ENCODE data around the gene CDC42BPB.

CDC42BPB gene

GRCh38 chr14:103078860-103079587 lies 21.7 kb upstream of the CDC42BPB start:
- H3K9ac ChIP-seq (ENCODE audit: low read depth, low read length), result no peak overlapping the region

GRCh38 chr14:103078420-103078749 lies 21.0 kb upstream of the CDC42BPB start:
- H3K36me3 ChIP-seq (ENCODE audit: insufficient read depth, low read depth, low read length), result no peaks in the 10 kb centered on the region
- no peak overlapping the region for H3K27ac ChIP-seq (ENCODE audit: low read length)
- H3K4me1 ChIP-seq (ENCODE audit: insufficient read depth, low read length), result no peaks in the 10 kb centered on the region
- H3K27me3 ChIP-seq (ENCODE audit: insufficient read depth, low read length), result peaks cover 44% of the 10 kb centered on the region
- no peak overlapping the region for H3K9ac ChIP-seq (ENCODE audit: low read depth, low read length)
- no peak overlapping the region for H3K4me3 ChIP-seq (ENCODE audit: low read length)
- H3K9me3 ChIP-seq (ENCODE audit: insufficient read depth, low read depth, low read length), result no peaks in the 10 kb centered on the region

More at GRCh38 chr14:103078860-103079587, 21.7 kb upstream of the CDC42BPB start:
- Histone ChIP-seq H3K9me3 (ENCODE audit: insufficient read depth, low read depth, low read length) (no peaks in the 10 kb centered on the region), H3K36me3 (ENCODE audit: insufficient read depth, low read depth, low read length) (no peaks in the 10 kb centered on the region), H3K27ac (ENCODE audit: low read length) (no peak overlapping the region), H3K27me3 (ENCODE audit: insufficient read depth, low read length) (peaks cover 50% of the 10 kb centered on the region), H3K4me1 (ENCODE audit: insufficient read depth, low read length) (no peaks in the 10 kb centered on the region), H3K4me3 (ENCODE audit: low read length) (no peak overlapping the region)

- Histone ChIP-seq H3K9ac (ENCODE audit: low read depth, low read length) (peak overlapping the region; percentile 37; the same call in 1 of the 2 replicates), H3K4me3 (ENCODE audit: low read length) (peak overlapping the region; percentile 63; the same call in 1 of the 2 replicates)
These were observed 17.5 kb upstream of the CDC42BPB start for GRCh38 chr14:103074729-103075367.

GRCh38 chr14:103073876-103074728 lies 16.8 kb upstream of the CDC42BPB start:
- no peaks in the 10 kb centered on the region for H3K36me3 ChIP-seq (ENCODE audit: insufficient read depth, low read depth, low read length)
- no peaks in the 10 kb centered on the region for H3K4me1 ChIP-seq (ENCODE audit: insufficient read depth, low read length)
- no peak overlapping the region for H3K4me3 ChIP-seq (ENCODE audit: low read length)
- H3K27ac ChIP-seq (ENCODE audit: low read length), result no peak overlapping the region
- H3K9me3 ChIP-seq (ENCODE audit: insufficient read depth, low read depth, low read length), result no peaks in the 10 kb centered on the region
- no peak overlapping the region for H3K9ac ChIP-seq (ENCODE audit: low read depth, low read length)
- peaks cover 11% of the 10 kb centered on the region; the same call in 1 of the 2 replicates for H3K27me3 ChIP-seq (ENCODE audit: insufficient read depth, low read length)

More at GRCh38 chr14:103074729-103075367, 17.5 kb upstream of the CDC42BPB start:
- no peaks in the 10 kb centered on the region for H3K36me3 ChIP-seq (ENCODE audit: insufficient read depth, low read depth, low read length)
- peaks cover 11% of the 10 kb centered on the region; the same call in 1 of the 2 replicates for H3K27me3 ChIP-seq (ENCODE audit: insufficient read depth, low read length)
- H3K4me1 ChIP-seq (ENCODE audit: insufficient read depth, low read length), result no peaks in the 10 kb centered on the region
- no peaks in the 10 kb centered on the region for H3K9me3 ChIP-seq (ENCODE audit: insufficient read depth, low read depth, low read length)
- H3K27ac ChIP-seq (ENCODE audit: low read length), result no peak overlapping the region

GRCh38 chr14:103073367-103073875 lies 16.1 kb upstream of the CDC42BPB start:
- no peak overlapping the region for H3K27ac ChIP-seq (ENCODE audit: low read length)
- H3K36me3 ChIP-seq (ENCODE audit: insufficient read depth, low read depth, low read length), result no peaks in the 10 kb centered on the region
- H3K4me3 ChIP-seq (ENCODE audit: low read length), result no peak overlapping the region
- no peak overlapping the region for H3K9ac ChIP-seq (ENCODE audit: low read depth, low read length)
- peaks cover 11% of the 10 kb centered on the region; the same call in 1 of the 2 replicates for H3K27me3 ChIP-seq (ENCODE audit: insufficient read depth, low read length)
- no peaks in the 10 kb centered on the region for H3K9me3 ChIP-seq (ENCODE audit: insufficient read depth, low read depth, low read length)
- H3K4me1 ChIP-seq (ENCODE audit: insufficient read depth, low read length), result no peaks in the 10 kb centered on the region

- Histone ChIP-seq H3K27me3 (ENCODE audit: insufficient read depth, low read length) (peaks cover 11% of the 10 kb centered on the region; the same call in 1 of the 2 replicates), H3K9ac (ENCODE audit: low read depth, low read length) (no peak overlapping the region), H3K9me3 (ENCODE audit: insufficient read depth, low read depth, low read length) (no peaks in the 10 kb centered on the region), H3K27ac (ENCODE audit: low read length) (no peak overlapping the region), H3K4me3 (ENCODE audit: low read length) (no peak overlapping the region), H3K36me3 (ENCODE audit: insufficient read depth, low read depth, low read length) (no peaks in the 10 kb centered on the region), H3K4me1 (ENCODE audit: insufficient read depth, low read length) (no peaks in the 10 kb centered on the region)
These were observed 15.4 kb upstream of the CDC42BPB start for GRCh38 chr14:103072595-103073366.

GRCh38 chr14:103071544-103072251 lies 14.3 kb upstream of the CDC42BPB start:
- no peaks in the 10 kb centered on the region for H3K9me3 ChIP-seq (ENCODE audit: insufficient read depth, low read depth, low read length)
- H3K27ac ChIP-seq (ENCODE audit: low read length), result no peak overlapping the region
- H3K4me1 ChIP-seq (ENCODE audit: insufficient read depth, low read length), result no peaks in the 10 kb centered on the region
- H3K36me3 ChIP-seq (ENCODE audit: insufficient read depth, low read depth, low read length), result no peaks in the 10 kb centered on the region
- H3K4me3 ChIP-seq (ENCODE audit: low read length), result no peak overlapping the region
- no peak overlapping the region for H3K9ac ChIP-seq (ENCODE audit: low read depth, low read length)
- peaks cover 11% of the 10 kb centered on the region; the same call in 1 of the 2 replicates for H3K27me3 ChIP-seq (ENCODE audit: insufficient read depth, low read length)

GRCh38 chr14:103070971-103071542 lies 13.7 kb upstream of the CDC42BPB start:
- H3K27ac ChIP-seq (ENCODE audit: low read length), result no peak overlapping the region
- H3K27me3 ChIP-seq (ENCODE audit: insufficient read depth, low read length), result peaks cover 11% of the 10 kb centered on the region; the same call in 1 of the 2 replicates
- no peak overlapping the region for H3K4me3 ChIP-seq (ENCODE audit: low read length)
- no peaks in the 10 kb centered on the region for H3K4me1 ChIP-seq (ENCODE audit: insufficient read depth, low read length)
- no peaks in the 10 kb centered on the region for H3K9me3 ChIP-seq (ENCODE audit: insufficient read depth, low read depth, low read length)
- H3K9ac ChIP-seq (ENCODE audit: low read depth, low read length), result no peak overlapping the region
- no peaks in the 10 kb centered on the region for H3K36me3 ChIP-seq (ENCODE audit: insufficient read depth, low read depth, low read length)

- Histone ChIP-seq H3K36me3 (ENCODE audit: insufficient read depth, low read depth, low read length) (no peaks in the 10 kb centered on the region), H3K27me3 (ENCODE audit: insufficient read depth, low read length) (peaks cover 11% of the 10 kb centered on the region; the same call in 1 of the 2 replicates), H3K9ac (ENCODE audit: low read depth, low read length) (no peak overlapping the region), H3K4me3 (ENCODE audit: low read length) (no peak overlapping the region), H3K27ac (ENCODE audit: low read length) (no peak overlapping the region), H3K4me1 (ENCODE audit: insufficient read depth, low read length) (no peaks in the 10 kb centered on the region), H3K9me3 (ENCODE audit: insufficient read depth, low read depth, low read length) (no peaks in the 10 kb centered on the region)
These were observed 13.0 kb upstream of the CDC42BPB start for GRCh38 chr14:103070263-103070885.

All from iPS-20b (cell line).